ENCODE data around the gene DAP3. TPM values are rescaled to one million over a fixed set of nuclear protein-coding genes. Genes with fewer than 3 reads are reported as not detected.
A peak's percentile ranks its signal among the peaks of the same experiment; 100 is the strongest.
"Not testable (repeated sequence)": the region's sequence is repeated elsewhere in the genome, so short reads cannot be mapped to it uniquely, and the experiment has no call there.

Gene DAP3
- total RNA-seq, 1 donor from 2014 or later: 183 TPM

DNA sequence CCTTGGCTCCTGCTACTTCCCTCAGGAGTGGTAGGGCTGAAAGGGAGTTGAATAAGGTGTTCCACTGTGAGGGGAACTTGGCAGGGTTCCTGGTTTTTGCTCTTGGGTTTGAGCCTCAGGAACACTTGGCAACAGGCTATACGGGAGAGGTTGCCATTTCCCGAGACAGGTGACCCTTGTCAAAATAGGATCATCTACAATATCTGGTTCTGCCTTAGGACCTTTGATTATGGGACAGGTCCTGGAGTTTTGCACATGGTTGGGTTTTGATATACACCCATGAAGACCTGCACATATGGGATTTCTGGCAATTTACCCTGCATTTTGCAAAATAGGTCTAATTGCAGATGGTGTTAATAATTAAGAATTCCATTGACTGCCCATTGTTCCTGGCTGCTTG, 31.4 kb upstream of the DAP3 start:
- intact Hi-C loops (cut with micrococcal nuclease): no loop called here
- Mint-ChIP-seq H3K9me3 (no peaks in the 10 kb centered on the region), H3K27ac (no peak overlapping the region), H3K36me3 (ENCODE audit: low read depth) (peaks cover 40% of the 10 kb centered on the region), H3K4me3 (no peak overlapping the region), H3K4me1 (ENCODE audit: low read depth) (no peaks in the 10 kb centered on the region), H3K27me3 (ENCODE audit: insufficient read depth) (no peaks in the 10 kb centered on the region)
- no peak for DNase-seq (ENCODE audit: low spot score)

GRCh38 chr1:155661239-155661638, 27.7 kb upstream of the DAP3 start:
- H3K4me1 Mint-ChIP-seq (ENCODE audit: low read depth); H3K27me3 Mint-ChIP-seq (ENCODE audit: insufficient read depth); intact Hi-C loops (cut with micrococcal nuclease); H3K9me3 Mint-ChIP-seq; H3K4me3 Mint-ChIP-seq; H3K27ac Mint-ChIP-seq; DNase-seq (ENCODE audit: low spot score): not testable (repeated sequence)
- peaks cover 51% of the 10 kb centered on the region for H3K36me3 Mint-ChIP-seq (ENCODE audit: low read depth)

DNA sequence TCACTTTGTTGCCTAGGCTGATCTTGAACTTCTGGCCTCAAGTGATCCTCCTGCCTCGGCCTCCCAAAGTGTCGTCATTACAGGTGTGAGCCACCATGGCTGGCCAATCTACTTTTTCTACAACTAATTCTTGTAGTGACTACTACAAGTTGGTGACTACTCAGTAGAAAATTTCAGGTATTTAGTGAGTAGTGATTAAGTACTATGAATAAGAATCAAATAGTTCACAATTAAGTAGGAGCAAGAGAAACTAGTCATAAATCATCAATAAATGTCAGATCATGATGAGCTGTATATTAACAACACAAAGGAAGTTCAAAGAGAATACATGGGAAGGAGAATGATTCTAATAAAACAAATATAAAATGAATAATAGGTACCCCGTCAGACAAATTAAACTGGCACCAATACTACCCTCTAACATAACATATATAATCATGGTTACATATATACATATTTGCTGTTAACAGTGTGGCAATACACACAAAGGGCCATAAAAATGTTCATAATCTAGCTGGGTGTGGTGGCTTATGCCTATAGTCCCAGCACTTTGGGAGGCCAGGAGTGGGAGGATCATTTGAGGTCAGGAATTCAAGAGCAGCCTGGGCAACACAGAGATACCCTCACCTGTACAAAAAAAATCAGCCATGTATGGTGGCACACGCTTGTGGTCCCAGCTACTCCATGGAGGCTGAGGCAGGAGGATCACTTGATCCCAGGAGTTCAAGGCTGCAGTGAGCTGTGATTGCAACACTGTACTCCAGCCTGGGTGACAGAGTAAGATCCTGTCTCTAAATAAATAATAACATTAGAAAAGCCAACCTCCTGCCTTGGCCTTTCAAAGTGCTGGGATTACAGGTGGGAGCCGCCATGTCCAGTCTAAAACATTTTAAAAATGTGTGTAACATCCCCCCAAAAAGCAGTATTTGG, 19.4 kb upstream of the DAP3 start:
- H3K9me3 Mint-ChIP-seq: no peaks in the 10 kb centered on the region
- no peak overlapping the region for H3K4me3 Mint-ChIP-seq
- no peaks in the 10 kb centered on the region for H3K27me3 Mint-ChIP-seq (ENCODE audit: insufficient read depth)
- H3K27ac Mint-ChIP-seq: no peak overlapping the region
- peaks cover 42% of the 10 kb centered on the region for H3K36me3 Mint-ChIP-seq (ENCODE audit: low read depth)
- DNase-seq (ENCODE audit: low spot score): no peak
- intact Hi-C loops (cut with micrococcal nuclease): no loop called here
- H3K4me1 Mint-ChIP-seq (ENCODE audit: low read depth): no peaks in the 10 kb centered on the region

DNA sequence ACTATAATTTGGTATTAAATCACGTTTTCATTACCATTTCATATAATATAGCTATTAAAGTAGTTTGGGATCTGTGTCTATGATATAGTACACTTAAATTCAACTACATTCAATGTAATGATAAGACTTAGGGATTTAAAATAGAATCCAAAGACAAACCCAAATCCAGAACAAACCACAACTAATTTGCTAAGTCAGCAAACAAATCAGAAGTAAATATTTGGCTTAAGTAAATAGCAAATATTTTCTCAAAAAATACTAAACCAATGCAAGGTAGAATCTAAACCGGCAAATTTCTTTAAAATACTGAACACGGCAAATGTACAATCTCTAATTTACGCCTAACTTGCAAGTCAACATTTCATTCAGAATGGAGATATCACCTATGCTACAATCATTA, 17.1 kb upstream of the DAP3 start:
- no peaks in the 10 kb centered on the region for H3K27me3 Mint-ChIP-seq (ENCODE audit: insufficient read depth)
- no peaks in the 10 kb centered on the region for H3K9me3 Mint-ChIP-seq
- H3K27ac Mint-ChIP-seq: no peak overlapping the region
- no peaks in the 10 kb centered on the region for H3K4me1 Mint-ChIP-seq (ENCODE audit: low read depth)
- intact Hi-C loops (cut with micrococcal nuclease): no loop called here
- H3K4me3 Mint-ChIP-seq: no peak overlapping the region
- H3K36me3 Mint-ChIP-seq (ENCODE audit: low read depth): peaks cover 53% of the 10 kb centered on the region
- no peak for DNase-seq (ENCODE audit: low spot score)

DNA sequence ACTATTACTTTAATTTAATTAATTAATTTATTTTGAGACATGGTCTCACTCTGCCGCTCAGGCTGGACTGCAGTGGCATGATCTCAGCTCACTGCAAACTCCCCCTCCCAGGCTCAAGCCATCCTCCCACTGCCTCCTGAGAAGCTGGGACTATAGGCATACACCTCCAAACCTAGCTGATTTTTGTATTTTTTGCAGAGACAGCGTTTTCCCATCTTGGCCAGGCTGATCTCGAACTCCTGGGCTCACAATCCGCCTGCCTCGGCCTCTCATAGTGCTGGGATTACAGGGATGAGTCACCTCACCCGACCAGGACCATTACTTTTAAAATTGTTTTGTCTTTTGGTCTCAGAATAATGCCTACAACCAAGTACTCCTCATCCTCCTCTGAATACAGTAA, 15.9 kb upstream of the DAP3 start:
- no peaks in the 10 kb centered on the region for H3K27me3 Mint-ChIP-seq (ENCODE audit: insufficient read depth)
- no peaks in the 10 kb centered on the region for H3K9me3 Mint-ChIP-seq
- no peaks in the 10 kb centered on the region for H3K4me1 Mint-ChIP-seq (ENCODE audit: low read depth)
- DNase-seq (ENCODE audit: low spot score): no peak
- intact Hi-C loops (cut with micrococcal nuclease): no loop called here
- H3K4me3 Mint-ChIP-seq: no peak overlapping the region
- H3K36me3 Mint-ChIP-seq (ENCODE audit: low read depth): peaks cover 56% of the 10 kb centered on the region
- no peak overlapping the region for H3K27ac Mint-ChIP-seq

- no peak overlapping the region for H3K27ac Mint-ChIP-seq
- no peak overlapping the region for H3K4me3 Mint-ChIP-seq
- peaks cover 12% of the 10 kb centered on the region for H3K4me1 Mint-ChIP-seq (ENCODE audit: low read depth)
- H3K9me3 Mint-ChIP-seq: no peaks in the 10 kb centered on the region
- no peaks in the 10 kb centered on the region for H3K27me3 Mint-ChIP-seq (ENCODE audit: insufficient read depth)
- peaks cover 42% of the 10 kb centered on the region for H3K36me3 Mint-ChIP-seq (ENCODE audit: low read depth)
- no peak for DNase-seq (ENCODE audit: low spot score)
- intact Hi-C loops (cut with micrococcal nuclease): no loop called here
Observed at GRCh38 chr1:155678027-155678426, 10.9 kb upstream of the DAP3 start.

DNA sequence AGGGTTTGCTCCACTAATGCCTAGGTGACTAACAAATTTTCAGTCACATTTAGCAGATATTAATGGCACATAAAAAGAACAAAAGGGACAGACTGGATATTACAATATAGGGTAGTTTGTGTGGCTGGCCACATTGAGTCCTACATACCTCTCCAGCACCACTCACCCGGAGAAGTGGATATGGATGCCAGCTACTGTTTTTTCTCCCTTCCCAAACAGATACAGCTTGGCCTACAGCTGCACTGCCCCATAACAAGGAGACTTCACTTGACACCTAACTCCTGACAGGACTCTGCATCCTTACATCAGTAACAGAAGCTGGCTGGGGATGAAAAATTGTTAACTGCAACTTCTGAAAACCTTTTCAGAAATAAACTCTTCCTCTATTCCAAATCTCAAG, 9.9 kb upstream of the DAP3 start:
- H3K4me1 Mint-ChIP-seq (ENCODE audit: low read depth): peaks cover 12% of the 10 kb centered on the region
- H3K27me3 Mint-ChIP-seq (ENCODE audit: insufficient read depth); H3K9me3 Mint-ChIP-seq; DNase-seq (ENCODE audit: low spot score); intact Hi-C loops (cut with micrococcal nuclease); H3K4me3 Mint-ChIP-seq; H3K27ac Mint-ChIP-seq: not testable (repeated sequence)
- peaks cover 42% of the 10 kb centered on the region for H3K36me3 Mint-ChIP-seq (ENCODE audit: low read depth)

DNA sequence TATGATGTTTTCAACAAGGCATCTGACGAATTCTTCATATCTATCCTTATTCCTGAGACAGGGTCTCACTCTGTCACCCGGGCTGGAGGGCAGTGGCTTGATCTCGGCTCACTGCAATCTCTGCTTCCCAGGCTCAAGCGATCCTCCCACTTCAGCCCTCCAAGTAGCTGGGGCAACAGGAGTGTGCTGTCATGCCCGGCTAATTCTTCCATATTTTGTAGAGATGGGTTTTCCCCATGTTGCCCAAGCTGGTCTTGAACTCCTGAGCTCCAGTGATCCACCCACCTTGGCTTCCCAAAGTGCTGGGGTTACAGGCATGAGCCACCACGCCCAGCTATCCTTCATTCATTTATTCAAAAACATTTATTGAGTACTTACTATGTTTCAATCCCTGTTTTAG, 8.4 kb upstream of the DAP3 start:
- H3K4me1 Mint-ChIP-seq (ENCODE audit: low read depth): peaks cover 26% of the 10 kb centered on the region
- intact Hi-C loops (cut with micrococcal nuclease): no loop called here
- H3K36me3 Mint-ChIP-seq (ENCODE audit: low read depth): peaks cover 37% of the 10 kb centered on the region
- no peaks in the 10 kb centered on the region for H3K27me3 Mint-ChIP-seq (ENCODE audit: insufficient read depth)
- no peaks in the 10 kb centered on the region for H3K9me3 Mint-ChIP-seq
- DNase-seq (ENCODE audit: low spot score): no peak
- H3K4me3 Mint-ChIP-seq: no peak overlapping the region
- no peak overlapping the region for H3K27ac Mint-ChIP-seq

GRCh38 chr1:155681776-155682175, 7.1 kb upstream of the DAP3 start:
- H3K27me3 Mint-ChIP-seq (ENCODE audit: insufficient read depth): no peaks in the 10 kb centered on the region
- intact Hi-C loops (cut with micrococcal nuclease): no loop called here

GRCh38 chr1:155687705-155688323, 1.1 kb upstream of the DAP3 start:
- intact Hi-C loops (cut with micrococcal nuclease): loop anchor here (1.0 to 5.0 kb wide), 7 partner anchors 51 to 426 kb away; partner anchors contain the start of genes FDPS, GON4L, KHDC4 and LAMTOR2
- Mint-ChIP-seq H3K27ac (peak overlapping the region; percentile 96), H3K4me1 (ENCODE audit: low read depth) (peaks cover 60% of the 10 kb centered on the region), H3K36me3 (ENCODE audit: low read depth) (peaks cover 41% of the 10 kb centered on the region), H3K4me3 (peak overlapping the region; percentile 95)
- H3K9me3 Mint-ChIP-seq; H3K27me3 Mint-ChIP-seq (ENCODE audit: insufficient read depth): not testable (repeated sequence)
- DNase-seq (ENCODE audit: low spot score): peak; percentile 5

More at GRCh38 chr1:155681776-155682175, 7.1 kb upstream of the DAP3 start:
- H3K27ac Mint-ChIP-seq: no peak overlapping the region
- no peak overlapping the region for H3K4me3 Mint-ChIP-seq
- no peaks in the 10 kb centered on the region for H3K9me3 Mint-ChIP-seq
- DNase-seq (ENCODE audit: low spot score): no peak
- H3K36me3 Mint-ChIP-seq (ENCODE audit: low read depth): peaks cover 34% of the 10 kb centered on the region
- H3K4me1 Mint-ChIP-seq (ENCODE audit: low read depth): peaks cover 39% of the 10 kb centered on the region

GRCh38 chr1:155688324-155689080, 389 bp upstream of the DAP3 start, which contains the start of gene YY1AP1:
Gene YY1AP1 (minus strand): TSS chr1:155688774. CDS start chr1:155680436, 8,338 bp downstream.
- peak; percentile 88 for DNase-seq (ENCODE audit: low spot score)
- intact Hi-C loops (cut with micrococcal nuclease): loop anchor here (1.0 to 5.0 kb wide), 7 partner anchors 51 to 426 kb away; partner anchors contain the start of genes FDPS, GON4L, KHDC4 and LAMTOR2
- peaks cover 62% of the 10 kb centered on the region for H3K4me1 Mint-ChIP-seq (ENCODE audit: low read depth)
- peak within 1 kb of the TSS; percentile 95 for H3K4me3 Mint-ChIP-seq
- peaks cover 47% of the 10 kb centered on the region for H3K36me3 Mint-ChIP-seq (ENCODE audit: low read depth)
- peaks cover 9% of the 10 kb centered on the region for H3K9me3 Mint-ChIP-seq
- H3K27me3 Mint-ChIP-seq (ENCODE audit: insufficient read depth): peaks cover 3% of the 10 kb centered on the region
- H3K27ac Mint-ChIP-seq: peak within 1 kb of the TSS; percentile 96

GRCh38 chr1:155691992-155692528, 3.2 kb downstream of the DAP3 start:
- Mint-ChIP-seq H3K27me3 (ENCODE audit: insufficient read depth) (peaks cover 3% of the 10 kb centered on the region), H3K27ac (peak overlapping the region; percentile 23), H3K9me3 (peaks cover 9% of the 10 kb centered on the region), H3K4me3 (peak overlapping the region; percentile 82), H3K36me3 (ENCODE audit: low read depth) (peaks cover 47% of the 10 kb centered on the region), H3K4me1 (ENCODE audit: low read depth) (peaks cover 53% of the 10 kb centered on the region)
- intact Hi-C loops (cut with micrococcal nuclease): no loop called here
- no peak for DNase-seq (ENCODE audit: low spot score)

Measured in activated T-helper 1 cell treated with anti-CD3 and anti-CD28 coated beads, Interleukin-12 subunit alpha, Interleukin-12 subunit beta, Interleukin-2, Interleukin-4 antibody, amounts not matched to agents 30 ng/mL and 10 ng/mL and 1 ng/mL, durations not matched to agents 14 hours and 24 hours and 36 hours (primary cell).